ENCODE measurements around the gene NDUFA13. TPM values are rescaled to one million over a fixed set of nuclear protein-coding genes. Genes with fewer than 3 reads are reported as not detected.

The NDUFA13 gene
- total RNA-seq, 1 donor from 2014 or later = 278 TPM

DNA sequence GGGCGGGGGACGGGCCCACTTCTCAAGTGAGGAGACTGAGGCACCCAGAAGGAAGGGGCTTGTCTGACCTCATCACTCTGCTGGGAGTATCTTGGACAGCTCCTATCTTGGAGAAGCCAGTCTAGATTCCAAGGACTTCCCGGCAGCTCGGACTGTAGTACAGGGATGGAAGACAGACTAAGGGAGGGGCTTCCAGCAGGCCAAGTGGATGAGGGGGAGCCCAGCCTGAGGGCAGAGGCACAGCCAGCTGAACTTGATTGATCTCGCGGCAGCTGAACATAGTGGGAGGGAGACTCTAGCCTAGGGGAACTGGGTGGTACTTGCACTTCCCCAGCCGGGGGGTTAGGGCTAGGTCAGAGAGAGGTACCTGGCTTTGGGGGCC lies 22.8 kb downstream of the NDUFA13 start:
- Mint-ChIP-seq H3K9me3 (ENCODE audit: unreplicated experiment) (no peaks in the 10 kb centered on the region), H3K27ac (ENCODE audit: unreplicated experiment) (no peak overlapping the region), H3K27me3 (ENCODE audit: unreplicated experiment) (peaks cover 22% of the 10 kb centered on the region), H3K4me3 (ENCODE audit: unreplicated experiment) (peak overlapping the region; percentile 28), H3K36me3 (ENCODE audit: low read depth, unreplicated experiment) (peaks cover 12% of the 10 kb centered on the region), H3K4me1 (ENCODE audit: unreplicated experiment) (no peaks in the 10 kb centered on the region)
- DNase-seq (ENCODE audit: low spot score) = no peak
- TF ChIP-seq, protein P1, sequence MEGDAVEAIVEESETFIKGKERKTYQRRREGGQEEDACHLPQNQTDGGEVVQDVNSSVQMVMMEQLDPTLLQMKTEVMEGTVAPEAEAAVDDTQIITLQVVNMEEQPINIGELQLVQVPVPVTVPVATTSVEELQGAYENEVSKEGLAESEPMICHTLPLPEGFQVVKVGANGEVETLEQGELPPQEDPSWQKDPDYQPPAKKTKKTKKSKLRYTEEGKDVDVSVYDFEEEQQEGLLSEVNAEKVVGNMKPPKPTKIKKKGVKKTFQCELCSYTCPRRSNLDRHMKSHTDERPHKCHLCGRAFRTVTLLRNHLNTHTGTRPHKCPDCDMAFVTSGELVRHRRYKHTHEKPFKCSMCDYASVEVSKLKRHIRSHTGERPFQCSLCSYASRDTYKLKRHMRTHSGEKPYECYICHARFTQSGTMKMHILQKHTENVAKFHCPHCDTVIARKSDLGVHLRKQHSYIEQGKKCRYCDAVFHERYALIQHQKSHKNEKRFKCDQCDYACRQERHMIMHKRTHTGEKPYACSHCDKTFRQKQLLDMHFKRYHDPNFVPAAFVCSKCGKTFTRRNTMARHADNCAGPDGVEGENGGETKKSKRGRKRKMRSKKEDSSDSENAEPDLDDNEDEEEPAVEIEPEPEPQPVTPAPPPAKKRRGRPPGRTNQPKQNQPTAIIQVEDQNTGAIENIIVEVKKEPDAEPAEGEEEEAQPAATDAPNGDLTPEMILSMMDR (IDR thresholded peaks at IDR 0.05; ENCODE audit: unreplicated experiment) = no peak

DNA sequence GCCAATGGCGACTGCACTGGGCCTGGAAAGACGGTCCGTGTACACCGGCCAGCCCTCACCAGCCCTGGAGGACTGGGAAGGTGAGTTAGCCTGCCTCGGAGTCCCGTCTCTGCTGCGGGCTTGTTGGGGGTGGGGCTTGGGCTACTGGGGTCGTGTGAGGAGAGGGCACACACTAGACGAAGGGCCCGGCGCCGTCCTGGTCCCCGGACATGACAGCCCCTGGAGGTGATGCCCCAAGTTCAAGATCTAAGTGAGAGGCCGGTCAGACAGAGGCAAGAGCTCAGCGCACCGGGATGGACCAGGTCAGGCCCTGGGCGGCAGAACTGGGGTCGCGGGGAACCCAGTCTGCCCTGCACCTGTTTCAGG lies 23.7 kb downstream of the NDUFA13 start:
- Mint-ChIP-seq H3K4me1 (ENCODE audit: unreplicated experiment) (no peaks in the 10 kb centered on the region), H3K9me3 (ENCODE audit: unreplicated experiment) (no peaks in the 10 kb centered on the region), H3K27me3 (ENCODE audit: unreplicated experiment) (peaks cover 18% of the 10 kb centered on the region), H3K27ac (ENCODE audit: unreplicated experiment) (no peak overlapping the region), H3K36me3 (ENCODE audit: low read depth, unreplicated experiment) (peaks cover 9% of the 10 kb centered on the region), H3K4me3 (ENCODE audit: unreplicated experiment) (no peak overlapping the region)
- TF ChIP-seq, protein P1 (IDR thresholded peaks at IDR 0.05; ENCODE audit: unreplicated experiment) = no peak
- DNase-seq (ENCODE audit: low spot score) = no peak

DNA sequence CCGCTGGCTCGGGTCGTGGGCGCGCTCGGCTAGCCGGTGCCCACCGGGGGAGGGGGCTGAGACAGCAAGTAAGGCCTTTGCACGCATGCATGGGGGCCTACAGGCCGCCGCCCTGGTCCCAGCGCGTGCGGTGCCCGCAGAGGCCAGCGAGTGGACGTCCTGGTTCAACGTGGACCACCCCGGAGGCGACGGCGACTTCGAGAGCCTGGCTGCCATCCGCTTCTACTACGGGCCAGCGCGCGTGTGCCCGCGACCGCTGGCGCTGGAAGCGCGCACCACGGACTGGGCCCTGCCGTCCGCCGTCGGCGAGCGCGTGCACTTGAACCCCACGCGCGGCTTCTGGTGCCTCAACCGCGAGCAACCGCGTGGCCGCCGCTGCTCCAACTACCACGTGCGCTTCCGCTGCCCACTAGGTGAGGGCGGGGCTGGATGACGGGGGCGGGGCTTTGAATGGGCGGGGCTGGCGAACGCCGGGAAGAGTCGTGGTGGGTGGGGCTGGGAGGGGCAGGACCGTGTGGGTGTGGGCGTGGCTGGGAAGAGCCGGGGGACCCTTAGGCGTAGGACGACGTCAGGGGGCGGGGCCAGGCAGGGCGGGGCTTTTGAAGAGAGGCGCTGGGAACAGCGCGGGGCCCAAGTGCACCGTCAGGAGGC lies 24.2 kb downstream of the NDUFA13 start:
- TF ChIP-seq, protein P1 (IDR thresholded peaks at IDR 0.05; ENCODE audit: unreplicated experiment) = no peak
- DNase-seq (ENCODE audit: low spot score) = no peak
- Mint-ChIP-seq H3K36me3 (ENCODE audit: low read depth, unreplicated experiment) (peaks cover 9% of the 10 kb centered on the region), H3K4me1 (ENCODE audit: unreplicated experiment) (no peaks in the 10 kb centered on the region), H3K9me3 (ENCODE audit: unreplicated experiment) (no peaks in the 10 kb centered on the region), H3K27me3 (ENCODE audit: unreplicated experiment) (peaks cover 18% of the 10 kb centered on the region), H3K4me3 (ENCODE audit: unreplicated experiment) (no peak overlapping the region), H3K27ac (ENCODE audit: unreplicated experiment) (no peak overlapping the region)

DNA sequence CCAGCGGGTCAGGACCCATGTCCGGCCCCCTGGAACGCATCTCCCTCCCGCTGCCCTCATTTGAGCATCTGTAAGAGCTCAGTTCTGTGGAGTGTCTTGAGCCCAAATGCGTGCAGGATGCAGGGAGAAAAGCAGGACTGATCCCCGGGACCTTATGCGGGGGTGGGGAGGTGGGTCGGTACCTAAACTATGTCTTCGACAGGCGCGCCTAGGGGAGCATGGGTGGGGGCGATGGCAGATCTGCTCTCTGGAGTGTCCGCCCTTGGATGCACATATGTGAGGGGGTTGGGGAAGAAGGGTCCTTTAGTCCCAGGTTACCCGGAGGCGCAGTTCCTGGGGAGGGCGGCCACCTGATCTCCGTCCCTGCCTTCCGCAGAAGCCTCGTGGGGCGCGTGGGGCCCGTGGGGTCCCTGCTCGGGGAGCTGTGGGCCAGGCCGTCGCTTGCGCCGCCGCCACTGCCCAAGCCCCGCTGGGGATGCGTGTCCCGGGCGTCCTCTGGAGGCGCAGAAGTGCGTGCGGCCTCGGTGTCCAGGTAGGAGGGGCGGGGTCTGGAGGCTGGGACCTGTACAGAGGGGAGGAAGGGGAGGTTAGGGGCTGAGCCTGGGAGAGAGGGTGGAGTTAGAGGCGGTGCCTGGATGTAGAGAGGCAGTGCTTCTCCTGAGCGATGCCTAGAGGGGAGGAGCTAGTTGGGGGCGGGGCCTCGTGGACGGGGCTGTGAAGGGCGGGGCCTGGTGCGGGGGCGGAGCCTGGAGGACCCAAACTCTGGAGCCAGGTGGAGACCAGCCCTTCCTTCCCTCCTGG lies 24.9 kb downstream of the NDUFA13 start:
- H3K36me3 Mint-ChIP-seq (ENCODE audit: low read depth, unreplicated experiment) = peaks cover 9% of the 10 kb centered on the region
- no peaks in the 10 kb centered on the region for H3K9me3 Mint-ChIP-seq (ENCODE audit: unreplicated experiment)
- TF ChIP-seq, protein P1 (IDR thresholded peaks at IDR 0.05; ENCODE audit: unreplicated experiment) = no peak
- no peaks in the 10 kb centered on the region for H3K4me1 Mint-ChIP-seq (ENCODE audit: unreplicated experiment)
- peak; percentile 47 for DNase-seq (ENCODE audit: low spot score)
- no peak overlapping the region for H3K27ac Mint-ChIP-seq (ENCODE audit: unreplicated experiment)
- no peak overlapping the region for H3K4me3 Mint-ChIP-seq (ENCODE audit: unreplicated experiment)
- peaks cover 18% of the 10 kb centered on the region for H3K27me3 Mint-ChIP-seq (ENCODE audit: unreplicated experiment)

DNA sequence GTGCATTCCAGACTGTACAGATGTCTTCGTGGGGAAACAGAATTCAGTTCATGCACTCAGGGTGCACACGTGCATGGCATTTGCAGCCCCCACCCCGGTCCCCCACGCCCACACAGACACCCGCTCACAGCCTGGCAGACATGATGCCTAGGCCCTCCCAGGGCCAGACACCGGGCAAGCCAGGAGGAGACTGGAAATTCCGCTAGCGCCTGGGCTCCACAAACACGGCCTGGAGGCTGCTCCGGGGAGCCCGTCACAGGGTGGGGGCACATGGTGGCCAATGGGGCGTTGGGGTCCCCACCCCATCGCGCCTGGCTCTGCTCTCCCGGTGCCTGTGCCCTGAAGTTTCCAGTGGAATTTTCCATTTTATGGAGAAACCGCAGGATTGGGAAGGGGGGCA lies 25.6 kb downstream of the NDUFA13 start:
- no peak overlapping the region for H3K27ac Mint-ChIP-seq (ENCODE audit: unreplicated experiment)
- no peak overlapping the region for H3K4me3 Mint-ChIP-seq (ENCODE audit: unreplicated experiment)
- TF ChIP-seq, protein P1 (IDR thresholded peaks at IDR 0.05; ENCODE audit: unreplicated experiment) = no peak
- DNase-seq (ENCODE audit: low spot score) = no peak
- H3K9me3 Mint-ChIP-seq (ENCODE audit: unreplicated experiment) = no peaks in the 10 kb centered on the region
- peaks cover 9% of the 10 kb centered on the region for H3K36me3 Mint-ChIP-seq (ENCODE audit: low read depth, unreplicated experiment)
- H3K4me1 Mint-ChIP-seq (ENCODE audit: unreplicated experiment) = no peaks in the 10 kb centered on the region
- peaks cover 18% of the 10 kb centered on the region for H3K27me3 Mint-ChIP-seq (ENCODE audit: unreplicated experiment)

Data from endothelial cell (in vitro differentiated cells).